ENCODE data around the gene ZRANB1.

GRCh38 chr10:125011171-125011925, 69.4 kb downstream of the ZRANB1 start:
- TF ChIP-seq, protein P1, sequence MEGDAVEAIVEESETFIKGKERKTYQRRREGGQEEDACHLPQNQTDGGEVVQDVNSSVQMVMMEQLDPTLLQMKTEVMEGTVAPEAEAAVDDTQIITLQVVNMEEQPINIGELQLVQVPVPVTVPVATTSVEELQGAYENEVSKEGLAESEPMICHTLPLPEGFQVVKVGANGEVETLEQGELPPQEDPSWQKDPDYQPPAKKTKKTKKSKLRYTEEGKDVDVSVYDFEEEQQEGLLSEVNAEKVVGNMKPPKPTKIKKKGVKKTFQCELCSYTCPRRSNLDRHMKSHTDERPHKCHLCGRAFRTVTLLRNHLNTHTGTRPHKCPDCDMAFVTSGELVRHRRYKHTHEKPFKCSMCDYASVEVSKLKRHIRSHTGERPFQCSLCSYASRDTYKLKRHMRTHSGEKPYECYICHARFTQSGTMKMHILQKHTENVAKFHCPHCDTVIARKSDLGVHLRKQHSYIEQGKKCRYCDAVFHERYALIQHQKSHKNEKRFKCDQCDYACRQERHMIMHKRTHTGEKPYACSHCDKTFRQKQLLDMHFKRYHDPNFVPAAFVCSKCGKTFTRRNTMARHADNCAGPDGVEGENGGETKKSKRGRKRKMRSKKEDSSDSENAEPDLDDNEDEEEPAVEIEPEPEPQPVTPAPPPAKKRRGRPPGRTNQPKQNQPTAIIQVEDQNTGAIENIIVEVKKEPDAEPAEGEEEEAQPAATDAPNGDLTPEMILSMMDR (conservative IDR thresholded peaks at IDR 0.05; ENCODE audit: low read depth, low read length), result no peak
- TF ChIP-seq EZH2 (IDR thresholded peaks at IDR 0.05; ENCODE audit: borderline replicate concordance, low read depth, low read length, poor library complexity, severe bottlenecking), result no peak

Data from A673 (cell line).